Lung (tissue), 12 donors: ENCODE measurements around the gene CDH23. TPM values are rescaled to one million over a fixed set of nuclear protein-coding genes. Genes with fewer than 3 reads are reported as not detected.

ENCODE experiments used
- ATAC-seq: fragments of 200-7000 bp; cut with Tn5 transposase; one replicate; pipeline ENCODE4 v1.9.1; 2020; ENCODE audit warnings: moderate number of reproducible peaks; ENCODE audit not compliant: insufficient read depth, low FRiP score
- DNase-seq, 3 donors: peaks; one replicate each; pipeline ENCODE4 v3.0.0-alpha.2; 2013 to 2017
- H3K27ac ChIP-seq, 2 donors: one replicate each; pipeline ENCODE4 v1.5.1; 2013; ENCODE audit warnings: mild to moderate bottlenecking in 2 of 2, moderate library complexity in 2 of 2, control low read depth in 1 of 2, inconsistent platforms in 1 of 2, low read depth in 1 of 2, low read length in 1 of 2
- H3K27me3 ChIP-seq, 3 donors: one replicate each; pipeline ENCODE4 v1.5.1; 2013; ENCODE audit warnings: low read length in 2 of 3; ENCODE audit not compliant: control insufficient read depth in 3 of 3, insufficient read depth in 3 of 3
- H3K36me3 ChIP-seq, 4 donors: one replicate each; pipeline ENCODE4 v1.5.1; 2013; ENCODE audit warnings: low read length in 4 of 4, mild to moderate bottlenecking in 1 of 4, moderate library complexity in 1 of 4; ENCODE audit not compliant: control insufficient read depth in 4 of 4, insufficient read depth in 4 of 4
- H3K4me1 ChIP-seq, 5 donors: one replicate each; pipeline ENCODE4 v1.5.1; 2013; ENCODE audit warnings: low read length in 5 of 5, mild to moderate bottlenecking in 2 of 5, moderate library complexity in 1 of 5; ENCODE audit not compliant: control insufficient read depth in 5 of 5, insufficient read depth in 5 of 5
- H3K4me3 ChIP-seq: one replicate; pipeline ENCODE4 v1.5.1; 2013; ENCODE audit warnings: mild to moderate bottlenecking, control low read depth, moderate library complexity
- H3K9ac ChIP-seq, 2 donors: one replicate each; pipeline ENCODE4 v1.5.1; 2013; ENCODE audit warnings: low read length in 2 of 2, control low read depth in 1 of 2; ENCODE audit not compliant: insufficient read depth in 1 of 2
- H3K9me3 ChIP-seq, 4 donors: one replicate each; pipeline ENCODE4 v1.5.1; 2013; ENCODE audit warnings: low read length in 3 of 4, mild to moderate bottlenecking in 1 of 4, moderate library complexity in 1 of 4; ENCODE audit not compliant: control insufficient read depth in 4 of 4, insufficient read depth in 3 of 4
- WGBS, 2 donors: extraction: QIAGEN DNeasy Blood & Tissue Kit; methylation state at CpG; one replicate each; pipeline ENCODE4 v1.1.7; 2013; 5-methylcytosine and 5-hydroxymethylcytosine counted together
- polyA plus RNA-seq, 2 donors: library from polyadenylated mRNA; stranded (reverse); fragments of 200-250 nt; gene quantifications; one replicate each; pipeline ENCODE4 v1.2.1, GENCODE V29; 2013
- total RNA-seq, 2 donors: library from RNA; depleted of rRNA in 1 of 2; stranded (reverse); fragments of >200 nt in 1 of 2; gene quantifications; one replicate each; pipeline ENCODE4 v1.2.1, GENCODE V29; 2014 to 2021
- TF ChIP-seq, protein P1 (sequence below): IDR thresholded peaks from 2 replicates; pipeline ENCODE4 v1.5.1; 2012; ENCODE audit warnings: mild to moderate bottlenecking; ENCODE audit errors: control extremely low read depth, extremely low read depth
- donor health status: control.
- donor health status: control.
- donor health status: Bipolar disorder and iron deficiency.
- donor health status: healthy.
- donor health status: DM: yes; HTN: yes; CAD: no.

The CDH23 gene
- total and polyA plus RNA-seq, 4 donors, result 4.5 to 29.5 (median 6.0) TPM

DNA sequence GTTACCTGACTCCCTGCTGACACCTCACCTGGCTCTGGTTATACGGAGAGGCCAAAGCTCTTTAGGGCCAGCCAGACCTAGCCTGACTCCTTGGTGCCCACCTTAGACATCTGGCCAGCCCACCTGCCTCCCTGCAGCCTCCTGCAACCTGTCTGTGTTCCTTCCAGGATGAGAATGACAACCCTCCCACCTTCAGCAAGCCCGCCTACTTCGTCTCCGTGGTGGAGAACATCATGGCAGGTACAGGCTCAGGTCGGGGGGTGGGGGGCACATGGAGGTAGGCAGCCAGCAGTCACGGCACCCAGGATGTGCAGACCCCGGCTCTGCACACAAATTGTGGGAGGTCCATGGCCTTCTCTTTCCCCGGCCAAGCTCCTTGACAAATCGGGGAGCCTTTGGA is 290.8 kb downstream of the CDH23 start:
- WGBS, 2 donors, result 92 to 97% methylated on average over 9 of the region's 9 CpGs
- Histone ChIP-seq H3K27me3 (no peaks in the 10 kb centered on the region), H3K9ac (no peak overlapping the region), H3K36me3 (no peaks in the 10 kb centered on the region), H3K9me3 (no peaks in the 10 kb centered on the region), H3K27ac (no peak overlapping the region), H3K4me1 (peaks cover 0 to 7% (median 5%) of the 10 kb centered on the region in 5 donors), H3K4me3 (no peak overlapping the region)
- no peak for ATAC-seq
- TF ChIP-seq, protein P1, sequence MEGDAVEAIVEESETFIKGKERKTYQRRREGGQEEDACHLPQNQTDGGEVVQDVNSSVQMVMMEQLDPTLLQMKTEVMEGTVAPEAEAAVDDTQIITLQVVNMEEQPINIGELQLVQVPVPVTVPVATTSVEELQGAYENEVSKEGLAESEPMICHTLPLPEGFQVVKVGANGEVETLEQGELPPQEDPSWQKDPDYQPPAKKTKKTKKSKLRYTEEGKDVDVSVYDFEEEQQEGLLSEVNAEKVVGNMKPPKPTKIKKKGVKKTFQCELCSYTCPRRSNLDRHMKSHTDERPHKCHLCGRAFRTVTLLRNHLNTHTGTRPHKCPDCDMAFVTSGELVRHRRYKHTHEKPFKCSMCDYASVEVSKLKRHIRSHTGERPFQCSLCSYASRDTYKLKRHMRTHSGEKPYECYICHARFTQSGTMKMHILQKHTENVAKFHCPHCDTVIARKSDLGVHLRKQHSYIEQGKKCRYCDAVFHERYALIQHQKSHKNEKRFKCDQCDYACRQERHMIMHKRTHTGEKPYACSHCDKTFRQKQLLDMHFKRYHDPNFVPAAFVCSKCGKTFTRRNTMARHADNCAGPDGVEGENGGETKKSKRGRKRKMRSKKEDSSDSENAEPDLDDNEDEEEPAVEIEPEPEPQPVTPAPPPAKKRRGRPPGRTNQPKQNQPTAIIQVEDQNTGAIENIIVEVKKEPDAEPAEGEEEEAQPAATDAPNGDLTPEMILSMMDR, result no peak
- no peak for DNase-seq

DNA sequence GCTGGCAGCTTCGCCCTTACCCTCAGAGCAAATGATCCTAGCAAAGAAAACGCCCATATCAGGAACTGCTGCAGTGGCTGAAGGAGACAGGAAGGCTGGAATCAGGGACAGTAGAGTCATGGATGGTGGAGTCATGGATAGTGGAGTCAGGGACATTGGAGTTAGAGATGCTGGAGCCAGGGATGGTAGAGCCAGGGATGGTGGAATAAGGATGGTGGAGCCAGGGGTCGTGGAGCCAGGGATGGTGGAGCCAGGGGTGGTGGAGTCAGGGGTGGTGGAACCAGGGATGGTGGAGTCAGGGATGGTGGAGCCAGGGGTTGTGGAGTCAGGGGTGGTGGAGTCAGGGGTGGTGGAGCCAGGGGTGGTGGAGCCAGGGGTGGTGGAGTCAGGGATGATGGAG is 291.5 kb downstream of the CDH23 start:
- ATAC-seq (no peak), DNase-seq (no peak)
- H3K4me3 ChIP-seq, result no peak overlapping the region
- no peaks in the 10 kb centered on the region for H3K27me3 ChIP-seq
- H3K27ac ChIP-seq, result no peak overlapping the region
- H3K9me3 ChIP-seq, result no peaks in the 10 kb centered on the region
- 95 to 96% methylated on average over 3 of the region's 3 CpGs for WGBS, 2 donors
- H3K9ac ChIP-seq, result no peak overlapping the region
- H3K36me3 ChIP-seq, result no peaks in the 10 kb centered on the region
- peaks cover 0 to 10% (median 4%) of the 10 kb centered on the region in 5 donors for H3K4me1 ChIP-seq
- TF ChIP-seq, protein P1, result no peak

DNA sequence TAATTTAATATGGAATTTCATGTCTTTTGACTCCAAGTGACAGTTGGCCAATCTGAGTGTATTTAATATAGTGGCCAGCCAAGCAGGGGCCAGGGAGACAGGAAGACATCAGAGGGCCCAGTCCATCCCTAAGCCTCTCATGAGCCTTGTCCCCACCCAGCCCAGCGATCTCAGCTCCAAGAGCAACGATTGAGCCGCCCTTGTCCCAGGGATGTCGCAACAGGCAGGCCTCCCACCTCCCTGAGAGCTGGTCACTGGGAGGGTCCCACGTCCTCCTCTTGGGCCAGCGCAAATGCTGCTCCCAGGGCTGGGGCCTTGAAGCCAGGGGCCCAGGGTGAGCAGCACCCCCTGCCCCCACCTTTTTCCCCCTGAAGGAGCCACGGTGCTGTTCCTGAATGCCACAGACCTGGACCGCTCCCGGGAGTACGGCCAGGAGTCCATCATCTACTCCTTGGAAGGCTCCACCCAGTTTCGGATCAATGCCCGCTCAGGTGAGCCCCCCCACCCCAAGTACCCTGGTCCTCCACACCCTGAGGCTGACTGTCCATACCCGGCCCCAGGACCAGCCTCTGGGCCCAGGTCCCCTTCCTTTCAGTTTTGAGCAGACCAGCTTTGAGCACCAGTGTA is 293.5 kb downstream of the CDH23 start:
- Histone ChIP-seq H3K4me3 (no peak overlapping the region), H3K9me3 (no peaks in the 10 kb centered on the region), H3K27me3 (no peaks in the 10 kb centered on the region), H3K9ac (no peak overlapping the region), H3K27ac (no peak overlapping the region), H3K36me3 (no peaks in the 10 kb centered on the region), H3K4me1 (peaks cover 2 to 18% (median 6%) of the 10 kb centered on the region in 5 donors)
- no peak for ATAC-seq
- DNase-seq, result no peak
- TF ChIP-seq, protein P1, result no peak
- 83 to 86% methylated on average over 13 of the region's 13 CpGs for WGBS, 2 donors

DNA sequence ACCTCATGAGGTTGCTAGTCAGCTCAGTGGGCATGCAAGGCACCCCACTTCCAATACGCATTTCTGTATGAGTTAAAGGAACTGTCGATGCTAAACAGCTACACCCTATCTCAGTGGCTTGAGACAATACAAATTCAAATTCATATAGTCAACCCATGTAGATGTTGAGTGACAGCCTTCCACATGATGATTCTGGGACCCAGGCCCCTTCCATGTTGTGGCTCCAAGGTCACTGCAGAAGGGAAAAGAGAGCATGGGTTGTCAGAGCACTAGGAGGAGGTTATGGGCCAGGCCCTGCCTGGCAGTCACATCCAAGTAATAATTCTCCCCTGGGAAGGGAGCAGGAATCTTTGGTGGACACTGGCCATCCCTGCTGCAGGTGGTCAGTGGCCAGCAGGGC is 294.7 kb downstream of the CDH23 start:
- H3K4me3 ChIP-seq, result no peak overlapping the region
- H3K4me1 ChIP-seq, result peaks cover 4 to 18% (median 5%) of the 10 kb centered on the region in 5 donors
- TF ChIP-seq, protein P1, result no peak
- no peaks in the 10 kb centered on the region for H3K9me3 ChIP-seq
- DNase-seq, result no peak
- H3K27me3 ChIP-seq, result no peaks in the 10 kb centered on the region
- H3K27ac ChIP-seq, result no peak overlapping the region
- H3K9ac ChIP-seq, result no peak overlapping the region
- no peak for ATAC-seq
- WGBS, 2 donors, result 96 to 97% methylated on average over 2 of the region's 2 CpGs
- H3K36me3 ChIP-seq, result no peaks in the 10 kb centered on the region
